K562 (cell line): ENCODE measurements around the gene PTGIS.
"Not testable (repeated sequence)": the region's sequence is repeated elsewhere in the genome, so short reads cannot be mapped to it uniquely, and the experiment has no call there.

Experiments
- AFF4 ChIP-seq: sonication (generic); formaldehyde crosslinking; IDR thresholded peaks from 2 replicates; pipeline ENCODE4 v1.8.0; 2023; ENCODE audit warnings: mild to moderate bottlenecking, missing genetic modification reagents
- CTCF ChIP-seq, 3 experiments: IDR thresholded peaks in 2 of 3; conservative IDR thresholded peaks in 1 of 3; 2 replicates each; pipeline ENCODE4 v1.5.1; 2011 to 2012; ENCODE audit warnings: low read length in 3 of 3, mild to moderate bottlenecking in 3 of 3, control low read depth in 2 of 3, improper control_type of control experiment in 1 of 3, inconsistent platforms in 1 of 3, low read depth in 1 of 3, mixed read lengths in 1 of 3, moderate library complexity in 1 of 3; ENCODE audit not compliant: insufficient read depth in 2 of 3
- ZNF449 ChIP-seq: fragments of 250-450 bp; sonication (Bioruptor Pico); IDR thresholded peaks from 2 replicates; pipeline ENCODE4 v1.8.0; 2022; ENCODE audit warnings: moderate library complexity, mild to moderate bottlenecking, inconsistent platforms

- not testable (repeated sequence) for TF ChIP-seq CTCF (IDR thresholded peaks at IDR 0.05 in 2 of 3, conservative IDR thresholded peaks at IDR 0.05 in 1 of 3; ENCODE audit: insufficient read depth in 2 of 3, low read depth in 1 of 3, low read length in 3 of 3); ZNF449; AFF4
These were observed 47.1 kb upstream of the PTGIS start for GRCh38 chr20:49615051-49615400.
